NCI-H524 treated with DMSO at 0.1 percent for 48 hours (cell line): ENCODE results near the gene MALRD1.
"Not testable (repeated sequence)": the region's sequence is repeated elsewhere in the genome, so short reads cannot be mapped to it uniquely, and the experiment has no call there.

Source experiments
- DNase-seq: peaks from one replicate; lab custom pipeline; 2025; lab: John Stamatoyannopoulos, UW

Gene MALRD1

DNA sequence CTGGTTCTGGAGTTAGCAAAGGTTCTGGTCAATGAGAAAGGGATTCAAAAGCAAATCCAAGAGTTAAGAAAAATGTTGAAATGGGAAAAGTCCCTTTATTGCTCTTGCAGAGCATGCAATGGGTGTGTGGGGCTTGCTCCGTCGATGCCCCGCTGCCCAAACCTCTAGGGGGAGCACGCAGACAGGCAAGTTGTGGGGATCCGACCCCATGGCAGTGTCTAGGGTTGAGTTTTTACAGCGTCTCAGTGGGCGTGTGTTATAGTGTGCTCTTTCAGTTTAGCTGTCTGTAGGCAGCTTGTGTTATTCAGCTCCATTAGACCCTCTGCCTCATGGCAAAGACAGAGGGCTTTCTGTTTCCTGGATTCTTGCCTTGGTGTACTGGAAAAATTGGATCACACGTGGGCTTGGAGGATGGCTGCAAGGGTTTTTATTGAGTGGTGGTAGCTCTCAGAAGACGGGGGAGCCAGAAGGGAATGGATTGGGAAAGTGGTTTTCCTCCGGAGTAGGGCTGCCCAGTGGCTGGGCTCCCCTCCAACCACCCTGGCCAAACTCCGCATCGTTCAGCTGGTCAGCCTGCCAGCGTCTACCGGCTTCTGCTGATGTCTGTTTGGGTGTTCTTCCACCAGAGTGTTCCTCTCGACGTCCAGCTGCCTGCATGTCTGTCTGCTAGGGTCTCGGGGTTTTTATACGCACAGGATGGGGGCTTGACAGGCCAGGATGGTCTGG is 665.4 kb downstream of the MALRD1 start:
- DNase-seq = no peak

DNA sequence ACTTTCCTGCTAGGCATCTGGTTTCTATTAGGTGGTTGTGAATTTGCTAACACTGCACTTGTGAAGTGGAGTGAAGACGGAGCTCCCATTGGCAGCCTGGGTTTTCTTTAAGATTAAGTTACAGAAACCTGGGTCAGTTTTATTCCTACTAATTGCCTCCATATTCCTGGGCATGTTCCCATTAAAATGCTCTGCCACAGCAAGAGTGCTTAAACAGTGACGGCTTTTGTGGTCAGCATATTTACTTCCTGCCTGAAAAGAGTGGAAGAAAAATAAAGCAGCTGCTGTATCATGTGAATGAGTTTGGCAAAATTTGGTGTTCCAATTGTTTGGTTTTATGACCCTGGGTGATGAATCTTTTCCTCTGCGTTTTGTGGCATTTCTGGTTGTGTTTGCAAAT is 670.7 kb downstream of the MALRD1 start:
- DNase-seq = no peak

DNA sequence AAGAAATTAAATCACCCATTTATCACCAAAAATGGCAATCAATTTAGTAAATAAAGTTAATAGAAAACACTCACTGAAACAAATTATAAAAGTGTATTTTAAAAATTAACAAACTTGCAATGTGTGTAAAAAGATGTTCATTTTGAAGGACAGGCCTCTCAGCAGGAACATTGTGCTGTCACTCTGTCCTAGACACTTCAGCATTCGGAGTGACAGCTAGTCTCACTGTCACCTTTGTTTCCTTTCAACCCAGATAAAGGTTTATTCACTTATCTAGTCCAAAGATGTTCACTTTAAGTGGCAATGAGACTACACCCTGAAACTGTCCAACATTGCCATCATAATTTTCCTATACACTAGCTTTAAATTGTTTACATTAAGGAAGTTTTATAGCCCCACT is 675.7 kb downstream of the MALRD1 start:
- DNase-seq = no peak

DNA sequence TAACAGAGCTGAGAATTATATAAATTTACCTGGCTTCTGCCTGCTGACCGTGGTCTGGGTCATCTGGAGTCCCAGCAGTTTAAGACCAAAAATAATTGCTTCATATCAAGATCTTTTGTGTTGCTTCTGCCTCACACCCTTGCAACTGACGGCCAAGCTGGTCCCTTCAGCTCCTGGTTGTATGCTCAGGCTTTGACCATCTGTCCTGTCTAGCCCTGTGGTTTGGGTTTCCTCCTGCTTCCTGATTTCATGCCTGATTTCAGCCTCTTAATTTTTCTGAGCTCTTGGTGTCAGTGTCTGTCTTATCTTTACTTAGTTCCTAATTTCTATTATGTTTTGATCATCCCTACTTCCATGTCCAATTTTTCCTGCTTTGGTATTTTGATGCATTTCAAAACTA is 679.8 kb downstream of the MALRD1 start:
- no peak for DNase-seq

DNA sequence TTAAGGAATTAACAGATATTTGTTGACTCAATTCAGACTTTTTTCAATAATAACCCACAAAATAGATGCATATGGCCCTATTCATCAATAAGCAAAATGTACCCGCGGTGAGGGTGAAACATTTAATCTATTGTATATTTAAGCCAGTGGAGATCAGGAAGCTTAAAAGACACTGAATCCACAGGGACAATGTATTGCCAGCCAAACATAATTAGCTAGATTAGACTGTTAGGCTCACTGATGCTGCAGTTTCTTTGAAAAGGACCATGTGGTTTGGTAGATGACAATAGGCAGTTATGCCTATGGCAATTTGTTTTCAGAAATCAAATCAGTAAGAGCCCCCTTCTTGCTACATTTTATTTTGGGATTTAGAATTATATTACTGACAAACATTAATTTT is 680.4 kb downstream of the MALRD1 start:
- no peak for DNase-seq

DNA sequence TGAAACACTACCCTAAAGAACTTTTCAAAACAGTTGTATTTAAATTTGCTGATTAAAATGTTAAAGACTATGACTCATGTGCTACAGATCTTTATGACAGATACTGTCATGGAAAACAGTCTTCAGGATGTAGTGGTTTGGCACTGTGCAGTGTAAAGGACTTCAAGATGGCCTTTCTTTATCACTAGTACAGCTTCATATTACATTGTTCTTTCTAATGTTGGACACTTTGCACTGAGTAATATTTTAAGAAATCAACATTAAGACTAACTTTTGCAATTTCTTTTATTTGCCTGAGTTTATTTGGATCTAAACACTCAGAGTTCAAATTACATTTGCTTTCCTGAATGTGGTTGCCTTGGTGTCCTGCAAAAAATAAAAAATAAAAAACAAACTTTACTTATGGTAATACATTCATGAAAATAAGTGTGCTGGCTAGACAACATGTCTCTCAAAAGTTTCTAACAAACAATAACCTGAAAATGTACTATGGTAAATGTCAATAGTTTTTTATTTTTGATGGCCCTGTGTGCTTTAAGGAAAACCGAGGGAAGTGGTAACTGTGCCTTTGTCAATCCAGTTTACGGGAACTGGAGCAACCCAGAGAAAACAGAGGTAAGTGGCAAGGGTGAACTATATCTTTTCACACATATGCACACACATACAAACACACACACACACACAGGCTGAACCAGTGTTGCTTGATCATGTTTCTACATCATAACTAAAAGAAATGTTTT is 681.7 kb downstream of the MALRD1 start:
- DNase-seq = no peak

DNA sequence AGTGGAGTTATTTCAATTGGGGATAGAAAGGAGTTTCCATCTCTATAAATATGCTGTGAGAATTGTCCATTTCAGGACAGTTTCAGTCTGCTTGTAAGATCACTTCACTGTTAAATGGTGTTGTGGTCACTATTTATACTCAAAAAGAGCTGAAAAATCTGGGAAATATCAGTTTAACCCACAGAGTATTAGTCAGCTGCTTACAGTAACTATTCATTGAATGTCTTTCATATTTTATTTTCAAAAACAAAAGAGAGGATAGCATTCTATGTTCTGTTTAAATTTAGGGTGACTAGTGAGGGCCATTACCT is 682.3 kb downstream of the MALRD1 start:
- DNase-seq = no peak

DNA sequence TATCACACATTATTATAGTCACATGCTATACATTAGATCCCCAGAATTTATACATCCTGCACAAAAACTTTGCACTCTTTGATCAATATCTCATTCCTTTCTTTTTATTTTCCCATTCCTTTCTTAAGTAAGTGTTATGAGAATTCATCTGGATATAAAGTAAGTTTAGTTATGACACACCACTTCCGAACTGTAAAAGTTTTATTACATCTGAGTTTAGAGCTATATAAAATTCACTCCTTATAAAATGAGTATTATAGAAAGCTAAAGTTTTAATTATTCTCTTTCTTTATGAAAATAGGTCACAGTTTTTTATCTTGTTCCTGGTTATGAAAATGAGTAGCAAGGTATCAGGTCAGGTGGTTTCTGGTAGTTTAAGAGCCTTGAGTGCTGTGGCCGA is 683.0 kb downstream of the MALRD1 start:
- DNase-seq = no peak

DNA sequence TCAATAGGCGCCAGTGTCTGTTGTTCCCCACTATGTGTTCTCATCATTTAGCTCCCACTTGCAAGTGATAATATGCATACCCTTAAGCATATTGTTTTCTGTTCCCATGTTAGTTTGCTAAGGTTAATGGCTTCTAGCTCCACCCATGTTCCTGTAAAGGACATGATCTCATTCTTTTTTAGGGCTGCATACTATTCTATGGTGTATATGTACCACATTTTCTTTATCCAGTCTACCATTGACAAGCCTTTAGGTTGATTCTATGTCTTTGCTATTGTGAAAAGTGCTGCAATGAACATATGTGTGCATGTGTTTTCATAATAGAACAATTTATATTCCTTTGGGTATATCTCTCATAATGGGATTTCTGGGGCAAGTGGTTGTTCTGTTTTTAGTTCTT is 689.8 kb downstream of the MALRD1 start:
- no peak for DNase-seq

DNA sequence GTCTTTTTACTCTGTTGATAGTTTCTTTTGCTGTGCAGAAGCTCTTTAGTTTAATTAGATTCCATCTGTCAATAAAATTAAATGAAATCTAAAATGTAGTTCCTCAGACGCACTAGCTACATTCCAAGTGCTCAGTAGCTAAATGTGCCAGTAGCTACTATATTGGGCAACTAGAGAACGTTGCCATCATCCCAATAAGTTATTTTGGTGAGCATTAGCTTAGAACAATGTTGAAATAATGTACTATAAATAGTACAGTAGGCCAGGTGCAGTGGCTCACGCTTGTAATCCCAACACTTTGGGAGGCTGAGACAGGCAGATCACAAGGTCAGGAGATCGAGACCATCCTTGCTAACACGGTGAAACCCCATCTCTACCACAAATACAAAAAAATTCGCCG is 690.6 kb downstream of the MALRD1 start:
- not testable (repeated sequence) for DNase-seq

DNA sequence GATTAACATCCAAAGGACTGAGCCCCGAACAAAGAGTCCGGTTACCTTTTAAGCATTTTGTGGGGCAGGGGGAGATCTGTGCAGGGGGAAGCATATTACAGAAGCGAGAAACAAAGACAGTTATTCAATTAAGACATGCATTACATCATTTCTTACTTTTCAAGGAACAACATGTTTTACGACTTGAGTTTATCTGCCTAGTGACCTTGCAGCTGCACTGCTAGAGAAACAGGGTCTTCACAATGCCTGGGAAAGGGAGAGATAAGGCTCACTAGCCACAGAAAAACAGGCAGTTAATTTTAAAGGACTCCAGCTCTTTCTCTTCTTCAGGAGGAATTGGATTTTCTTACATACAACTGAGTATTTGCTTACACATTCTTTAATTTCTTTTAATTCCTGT is 693.5 kb downstream of the MALRD1 start:
- DNase-seq = not testable (repeated sequence)

DNA sequence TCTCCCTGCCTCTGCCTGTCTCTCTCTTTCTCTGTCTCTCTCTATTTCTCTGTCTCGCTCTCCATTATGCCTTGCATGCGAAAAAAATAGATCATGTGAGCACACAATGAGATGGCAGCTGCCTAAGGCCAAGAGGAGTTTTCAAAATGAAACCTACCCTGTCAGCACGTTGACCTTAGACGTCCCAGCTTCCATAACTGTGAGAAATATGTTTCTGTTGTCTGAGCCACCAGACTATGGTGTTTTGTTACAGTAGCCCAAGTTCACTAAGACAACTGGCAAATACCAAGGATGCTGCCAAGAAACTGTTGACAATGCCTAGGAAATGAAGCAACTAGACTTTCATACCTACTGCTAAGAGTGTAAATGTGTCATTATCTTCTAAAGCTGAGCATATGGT is 697.1 kb downstream of the MALRD1 start:
- DNase-seq = no peak

DNA sequence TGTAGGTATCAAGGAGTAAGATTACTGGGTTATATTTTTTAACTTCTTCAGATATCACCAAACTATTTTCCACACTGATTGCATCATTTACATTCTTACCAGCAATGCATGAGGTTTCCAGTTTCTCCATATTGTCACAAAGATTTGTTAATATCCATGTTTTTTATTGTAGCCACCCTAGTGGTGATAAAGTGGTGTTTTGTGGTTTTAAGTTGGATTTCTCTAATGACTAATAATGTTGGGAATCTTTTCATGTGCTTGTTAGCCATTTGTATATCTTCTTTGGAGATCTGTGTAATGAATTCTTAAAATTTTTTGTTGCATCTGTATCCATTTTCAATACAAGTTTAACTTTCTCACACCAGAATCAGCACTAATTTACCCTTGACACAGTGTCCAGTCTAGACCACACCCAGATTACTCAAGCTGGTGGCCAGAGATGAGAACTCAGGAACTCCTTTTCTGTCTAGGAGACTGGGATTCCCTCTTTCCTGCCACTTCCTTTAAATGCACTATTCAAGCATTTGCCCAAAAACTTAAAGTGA is 700.7 kb downstream of the MALRD1 start:
- no peak for DNase-seq

DNA sequence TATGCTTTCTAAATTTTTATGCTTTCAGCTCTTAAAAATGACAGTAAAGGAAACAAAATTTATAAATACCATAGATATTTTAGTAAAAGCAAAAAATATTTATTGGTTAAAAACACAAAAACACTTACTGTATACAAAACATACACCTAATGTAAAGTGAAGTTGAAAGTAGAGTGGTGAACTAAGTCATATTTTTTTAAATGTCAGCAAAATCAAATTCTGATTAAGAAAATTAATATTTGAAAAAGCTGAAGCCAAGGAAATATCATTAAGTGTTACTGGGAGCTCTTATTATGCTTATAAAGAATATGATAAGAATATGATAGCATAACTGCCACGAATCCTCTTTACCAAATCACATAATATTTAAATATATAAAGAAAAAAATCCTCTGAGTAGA is 702.4 kb downstream of the MALRD1 start:
- DNase-seq = no peak

DNA sequence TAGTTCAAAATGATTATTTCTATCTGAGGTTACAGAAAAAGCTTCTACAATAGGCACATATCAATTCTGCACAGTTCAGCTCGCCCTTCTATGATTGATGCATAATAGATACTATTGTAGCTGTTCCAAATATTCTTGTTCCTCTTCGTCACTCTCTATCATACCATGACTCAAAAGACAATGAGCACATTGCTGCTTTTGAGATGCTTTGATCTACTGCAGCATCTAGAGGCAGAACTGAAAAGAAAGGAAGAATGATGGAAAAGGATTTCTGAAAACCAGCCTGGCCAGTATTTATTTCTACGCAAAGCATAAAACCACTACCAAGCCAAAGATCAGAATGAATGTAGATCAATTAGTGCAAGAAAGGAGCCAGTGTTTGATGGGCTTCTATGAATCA is 708.3 kb downstream of the MALRD1 start:
- DNase-seq = no peak

DNA sequence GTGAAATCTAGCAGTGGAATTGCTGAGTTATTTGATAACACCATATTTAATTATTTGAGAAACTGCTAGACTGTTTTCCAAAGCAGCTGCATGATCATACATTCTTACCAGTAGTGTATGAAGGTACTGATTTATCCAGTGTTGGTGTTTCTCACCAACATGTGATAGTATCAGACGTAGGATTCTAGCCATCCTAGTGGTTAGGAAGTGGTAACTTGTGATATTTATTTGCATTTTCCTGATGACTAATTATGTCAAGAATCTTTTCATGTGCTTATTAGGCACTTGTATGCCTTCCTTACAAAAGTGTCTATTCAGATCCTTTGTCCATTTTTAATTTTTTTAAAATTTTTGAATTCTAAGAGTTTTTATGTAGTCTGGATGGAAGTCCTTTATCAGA is 713.4 kb downstream of the MALRD1 start:
- DNase-seq = no peak

DNA sequence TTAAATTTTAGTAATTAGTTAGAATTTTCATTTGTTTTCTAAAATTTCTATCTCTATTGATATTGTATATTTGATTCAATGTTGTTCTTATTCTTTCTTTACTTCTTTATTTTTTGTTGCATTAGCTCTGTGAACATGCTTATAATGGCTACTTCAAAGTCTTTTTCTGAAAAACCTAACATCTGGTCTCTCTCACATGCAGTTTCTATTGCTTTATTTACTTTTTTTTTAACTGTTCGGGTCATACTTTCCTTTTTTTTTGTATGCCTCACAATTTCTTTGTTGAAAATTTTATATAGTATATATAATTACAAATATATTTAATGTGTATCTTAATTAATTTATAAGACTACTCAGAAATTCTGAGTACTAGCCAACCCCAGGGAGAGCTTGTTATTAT is 715.5 kb downstream of the MALRD1 start:
- DNase-seq = no peak

DNA sequence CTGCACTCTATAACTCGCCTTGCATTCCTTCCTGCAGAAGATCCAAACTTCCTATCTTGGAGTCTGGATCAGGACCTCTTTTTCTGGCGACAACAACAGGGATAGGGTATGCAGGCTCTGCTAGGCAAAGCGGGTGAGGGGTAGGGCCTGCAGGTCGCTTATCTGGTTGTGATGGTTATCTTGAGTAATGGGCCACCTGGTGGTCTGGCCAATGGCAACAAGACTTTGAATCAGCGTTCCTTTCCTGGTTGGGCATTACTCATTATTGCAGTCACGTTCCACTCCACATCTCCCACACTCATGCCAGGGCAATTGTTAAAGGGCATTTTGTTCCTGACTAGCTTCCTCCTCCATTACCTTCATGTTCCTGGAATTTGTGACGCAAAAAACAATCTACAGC is 719.3 kb downstream of the MALRD1 start:
- DNase-seq = no peak

DNA sequence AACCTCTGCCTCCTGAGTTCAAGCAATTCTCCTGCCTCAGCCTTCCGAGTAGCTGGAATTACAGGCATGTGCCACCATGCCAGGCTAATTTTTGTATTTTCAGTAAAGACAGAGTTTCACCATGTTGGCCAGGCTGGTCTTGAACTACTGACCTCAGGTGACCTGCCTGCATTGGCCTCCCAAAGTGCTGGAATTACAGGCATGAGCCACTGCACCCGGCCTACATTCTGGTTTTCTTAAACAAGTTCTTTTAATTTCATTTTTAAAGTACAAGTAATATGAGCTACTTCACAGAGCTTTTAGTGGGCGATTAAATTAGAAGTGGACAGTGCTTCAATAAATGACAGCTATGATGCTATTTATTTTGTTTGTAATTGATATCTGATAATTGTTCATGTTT is 721.2 kb downstream of the MALRD1 start:
- DNase-seq = not testable (repeated sequence)

DNA sequence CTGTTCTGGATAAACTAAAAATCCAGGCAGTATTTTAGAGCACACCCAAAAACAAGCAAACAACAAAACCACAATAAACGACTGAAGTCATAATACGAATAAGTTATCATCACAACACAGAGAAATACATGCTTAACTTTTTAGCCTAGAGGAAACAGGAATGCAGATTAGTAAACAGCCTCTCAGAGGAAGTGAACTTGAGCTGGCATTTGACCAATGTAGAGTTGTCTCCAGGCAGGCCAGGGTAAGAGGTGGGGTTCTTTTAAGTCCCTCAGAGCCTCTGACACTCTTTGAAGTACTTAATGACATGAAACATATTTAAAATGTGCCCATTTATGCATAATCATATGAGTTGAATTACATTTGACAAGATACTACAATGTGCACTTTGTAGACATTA is 724.4 kb downstream of the MALRD1 start:
- DNase-seq = no peak

DNA sequence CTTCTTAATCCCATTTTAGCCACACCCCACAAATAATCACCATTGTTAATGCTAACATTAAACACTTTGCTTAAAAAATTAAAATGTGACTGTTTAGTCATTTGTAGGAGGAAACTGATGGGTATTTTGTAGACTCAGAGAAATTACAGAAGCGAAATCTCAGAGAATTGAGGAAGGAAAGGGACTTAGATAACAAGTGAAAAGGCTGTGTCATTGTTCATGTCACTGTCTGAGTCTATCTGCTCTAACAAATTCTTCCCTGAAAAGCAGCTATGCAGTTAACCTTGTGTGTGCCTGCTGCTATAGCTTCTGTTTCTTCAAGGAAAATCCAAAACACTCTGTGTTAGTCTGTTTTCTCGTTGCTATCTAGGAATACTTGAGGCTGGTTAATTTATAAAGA is 726.7 kb downstream of the MALRD1 start:
- no peak for DNase-seq

DNA sequence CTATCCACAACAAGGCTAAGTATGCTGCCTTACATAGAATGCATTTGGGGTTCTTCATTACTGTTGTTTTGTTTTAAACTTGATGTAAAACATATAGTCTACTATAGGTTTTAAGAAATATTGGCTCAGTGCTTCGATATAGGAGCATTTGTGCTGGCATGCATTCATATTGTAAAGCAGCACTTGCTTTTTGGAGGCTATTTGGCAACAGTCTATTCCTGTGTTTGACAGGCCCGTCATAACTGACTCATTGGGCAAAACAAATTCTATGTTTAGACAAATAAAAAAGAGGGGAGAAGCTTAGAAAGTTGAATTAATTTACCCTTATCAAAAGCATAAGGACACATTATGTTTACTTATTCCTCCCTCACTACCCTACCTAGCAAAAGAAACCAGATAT is 729.2 kb downstream of the MALRD1 start:
- DNase-seq = no peak

DNA sequence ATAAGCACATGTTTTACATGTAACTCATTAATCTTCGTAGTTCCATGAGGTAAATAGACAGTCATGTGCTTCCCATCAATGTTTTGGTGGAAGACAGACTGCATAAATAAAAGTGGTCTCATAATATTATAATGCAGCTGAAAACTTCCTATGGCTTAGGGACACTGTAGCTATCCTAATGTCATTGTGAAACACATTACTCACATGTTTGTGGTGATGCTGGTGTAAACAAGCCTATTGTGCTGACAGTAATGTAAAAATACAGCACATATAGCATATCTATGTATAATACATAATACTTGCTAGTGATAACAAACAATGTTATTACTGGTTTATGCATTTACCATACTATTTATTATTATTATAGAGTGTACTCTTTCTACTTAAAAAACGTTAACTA is 730.4 kb downstream of the MALRD1 start:
- DNase-seq = no peak
